ENCODE results near the gene KIF9.
"Not testable (repeated sequence)": the region's sequence is repeated elsewhere in the genome, so short reads cannot be mapped to it uniquely, and the experiment has no call there.

KIF9 gene

GRCh38 chr3:47186285-47186684 is 96.3 kb downstream of the KIF9 start:
- DNase-seq (ENCODE audit: low spot score), result no peak

DNA sequence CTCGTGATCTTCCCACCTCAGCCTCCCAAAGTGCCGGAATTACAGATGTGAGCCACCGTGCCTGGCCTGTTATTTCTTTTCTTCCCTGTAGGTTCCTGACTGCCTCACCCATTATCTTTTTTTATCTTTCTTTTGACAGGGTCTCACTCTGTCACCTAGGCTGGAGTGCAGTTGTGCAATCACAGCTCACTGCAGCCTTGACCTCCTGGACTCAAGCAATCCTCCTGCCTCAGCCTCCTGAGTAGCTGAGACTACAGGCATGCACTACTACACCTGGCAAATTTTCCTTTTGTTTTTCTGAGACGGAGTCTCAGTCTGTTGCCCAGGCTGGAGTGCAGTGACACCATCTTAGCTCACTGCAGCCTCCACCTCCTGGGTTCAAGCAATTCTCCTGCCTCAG is 100.9 kb downstream of the KIF9 start:
- not testable (repeated sequence) for DNase-seq (ENCODE audit: low spot score)

- not testable (repeated sequence) for DNase-seq (ENCODE audit: low spot score)
Measured at GRCh38 chr3:47180011-47180410, 102.6 kb downstream of the KIF9 start.

Measured in iPS-NIHi11 (cell line).